ENCODE results near the gene AKAP13. TPM values are rescaled to one million over a fixed set of nuclear protein-coding genes. Genes with fewer than 3 reads are reported as not detected.

AKAP13 gene
- polyA plus RNA-seq, 1 of the 3 experiments (the other 2 are of a cell fraction), result 8.4 TPM

GRCh38 chr15:85614059-85614458, 233.7 kb downstream of the AKAP13 start (continued):
- TF ChIP-seq GABPA (IDR thresholded peaks at IDR 0.05; ENCODE audit: low read depth), result no peak
- TF ChIP-seq USF1 (IDR thresholded peaks at IDR 0.05; ENCODE audit: borderline replicate concordance, low read depth), result no peak
- TF ChIP-seq EP300 (IDR thresholded peaks at IDR 0.05; ENCODE audit: borderline replicate concordance in 1 of 2, low read depth in 1 of 2, low read length in 1 of 2), result peak; percentile 30 to 68; a peak in 2 of 4 replicates
- TF ChIP-seq RCOR1 (IDR thresholded peaks at IDR 0.05; ENCODE audit: low read length), result no peak
- TF ChIP-seq USF2 (IDR thresholded peaks at IDR 0.05; ENCODE audit: borderline replicate concordance, low read depth, low read length), result no peak
- TF ChIP-seq SMC3 (IDR thresholded peaks at IDR 0.05; ENCODE audit: low read depth, low read length), result no peak
- peak; percentile 76 for TF ChIP-seq PBX3 (IDR thresholded peaks at IDR 0.05)
- TF ChIP-seq TCF12 (IDR thresholded peaks at IDR 0.05), result peak; percentile 95
- TF ChIP-seq FOXJ3 (CRISPR knock-in tag; IDR thresholded peaks at IDR 0.05), result no peak

GRCh38 chr15:85615930-85616329, 235.5 kb downstream of the AKAP13 start:
- no peaks in the 10 kb centered on the region for H3K9me3 ChIP-seq
- H3K9me2 ChIP-seq, result no peaks in the 10 kb centered on the region
- H3K36me3 ChIP-seq (replicated peaks in 1 of 2; ENCODE audit: control insufficient read depth in 1 of 2, insufficient read depth in 2 of 2, low read length in 1 of 2), result peaks cover 0 to 3% of the 10 kb centered on the region in 2 experiments
- peaks cover 21% of the 10 kb centered on the region for H3K79me2 ChIP-seq (ENCODE audit: insufficient read depth)
- H2AFZ ChIP-seq (ENCODE audit: low read depth), result no peak overlapping the region
- peak overlapping the region; percentile 90 to 95 for H3K27ac ChIP-seq (ENCODE audit: low read depth in 2 of 2, low read length in 1 of 2)
- H3K9ac ChIP-seq, result no peak overlapping the region
- ChIA-PET CTCF (interaction anchor here (1.0 to 1.5 kb wide), 6 partner anchors 11 to 319 kb away, joined by 3 to 5 read pairs (median 4); no protein-coding TSS in a partner anchor), POLR2A (no interaction called here)
- H3K4me1 ChIP-seq (ENCODE audit: control insufficient read depth in 1 of 2, insufficient read depth in 2 of 2, low read depth in 1 of 2, low read length in 1 of 2), result peaks cover 28 to 56% of the 10 kb centered on the region in 2 experiments
- no peaks in the 10 kb centered on the region for H4K20me1 ChIP-seq (ENCODE audit: insufficient read depth)
- H3K4me3 ChIP-seq (ENCODE audit: low read depth in 2 of 2, low read length in 1 of 2), result no peak overlapping the region; a peak in 1 of 4 replicates
- H3K4me2 ChIP-seq, result no peak overlapping the region
- H3K27me3 ChIP-seq (ENCODE audit: insufficient read depth), result no peaks in the 10 kb centered on the region
- DNase-seq, result peak; percentile 41
- H3F3A ChIP-seq (replicated peaks; ENCODE audit: insufficient read depth), result peaks cover 20% of the 10 kb centered on the region
- no peak for TF ChIP-seq MEF2A (IDR thresholded peaks at IDR 0.05; ENCODE audit: borderline replicate concordance, low read depth)
- no peak for TF ChIP-seq ZBTB33 (IDR thresholded peaks at IDR 0.05; ENCODE audit: borderline replicate concordance, low read depth)
- peak; percentile 66 for TF ChIP-seq CTCF (IDR thresholded peaks at IDR 0.05)
- TF ChIP-seq PBX3 (IDR thresholded peaks at IDR 0.05), result no peak
- TF ChIP-seq RXRA (IDR thresholded peaks at IDR 0.05; ENCODE audit: borderline replicate concordance, low read depth), result no peak
- TF ChIP-seq CHD2 (IDR thresholded peaks at IDR 0.05; ENCODE audit: low read length, partially characterized antibody), result no peak
- TF ChIP-seq TCF12 (IDR thresholded peaks at IDR 0.05), result peak; percentile 4; the same call in 1 of the 2 replicates
- peak; percentile 66 for TF ChIP-seq RAD21 (IDR thresholded peaks at IDR 0.05; ENCODE audit: low read length)
- TF ChIP-seq TAF1 (IDR thresholded peaks at IDR 0.05; ENCODE audit: borderline replicate concordance, low read depth, low read length), result no peak
- TF ChIP-seq TEAD4 (IDR thresholded peaks at IDR 0.05; ENCODE audit: borderline replicate concordance, insufficient read depth), result no peak
- TF ChIP-seq SMC3 (IDR thresholded peaks at IDR 0.05; ENCODE audit: low read depth, low read length), result peak; percentile 37
- TF ChIP-seq GABPA (IDR thresholded peaks at IDR 0.05; ENCODE audit: low read depth), result no peak
- no peak for TF ChIP-seq USF2 (IDR thresholded peaks at IDR 0.05; ENCODE audit: borderline replicate concordance, low read depth, low read length)
- TF ChIP-seq RFX5 (IDR thresholded peaks at IDR 0.05; ENCODE audit: low read length), result no peak
- TF ChIP-seq NFIC (IDR thresholded peaks at IDR 0.05; ENCODE audit: borderline replicate concordance), result no peak
- TF ChIP-seq FOSL2 (IDR thresholded peaks at IDR 0.05; ENCODE audit: borderline replicate concordance, low read depth), result no peak
- no peak for TF ChIP-seq SIN3A (IDR thresholded peaks at IDR 0.05; ENCODE audit: borderline replicate concordance, low read depth, low read length)
- TF ChIP-seq RCOR1 (IDR thresholded peaks at IDR 0.05; ENCODE audit: low read length), result 0 out of 2 replicates have a peak, but pooled peaks have one; percentile 25
- TF ChIP-seq FOXJ3 (CRISPR knock-in tag; IDR thresholded peaks at IDR 0.05), result no peak

Data from SK-N-SH (cell line).